Epithelial cell of proximal tubule (primary cell): ENCODE data around the gene FBH1. TPM values are rescaled to one million over a fixed set of nuclear protein-coding genes. Genes with fewer than 3 reads are reported as not detected.

Experiments
- DNase-seq: peaks from one replicate; pipeline ENCODE4 v3.0.0-alpha.2; 2011; ENCODE audit warnings: low read depth
- H3K4me3 ChIP-seq: 2 replicates; pipeline ENCODE4 v1.5.1; 2011; ENCODE audit warnings: low read depth, mild to moderate bottlenecking, low read length
- CTCF ChIP-seq: conservative IDR thresholded peaks from 2 replicates; pipeline ENCODE4 v1.5.1; 2012; ENCODE audit warnings: low read depth, mild to moderate bottlenecking, low read length
- total RNA-seq: library from RNA; depleted of rRNA; stranded (reverse); fragments of >200 nt; gene quantifications from 2 replicates; pipeline ENCODE4 v1.2.3, GENCODE V29; 2015

The FBH1 gene
- total RNA-seq, 1 donor from 2014 or later, result 48.3 TPM

GRCh38 chr10:5968681-5969453 lies 78.8 kb downstream of the FBH1 start:
- no peak for DNase-seq
- no peak overlapping the region for H3K4me3 ChIP-seq
- no peak for TF ChIP-seq CTCF

- H3K4me3 ChIP-seq, result no peak overlapping the region
- no peak for DNase-seq
- TF ChIP-seq CTCF, result no peak
These were observed 80.0 kb downstream of the FBH1 start for GRCh38 chr10:5970066-5970465.

GRCh38 chr10:5970527-5970926 lies 80.5 kb downstream of the FBH1 start:
- TF ChIP-seq CTCF, result no peak
- H3K4me3 ChIP-seq, result no peak overlapping the region
- DNase-seq, result no peak

GRCh38 chr10:5971315-5971832 lies 81.3 kb downstream of the FBH1 start:
- no peak for TF ChIP-seq CTCF
- H3K4me3 ChIP-seq, result no peak overlapping the region
- DNase-seq, result no peak

GRCh38 chr10:5971886-5972285 lies 81.8 kb downstream of the FBH1 start:
- no peak overlapping the region for H3K4me3 ChIP-seq
- no peak for DNase-seq
- TF ChIP-seq CTCF, result no peak

GRCh38 chr10:5973069-5973468 lies 83.0 kb downstream of the FBH1 start:
- no peak for TF ChIP-seq CTCF
- DNase-seq, result no peak
- H3K4me3 ChIP-seq, result no peak overlapping the region
